GM12878 (cell line): ENCODE measurements around the gene DNAJC22. TPM values are rescaled to one million over a fixed set of nuclear protein-coding genes. Genes with fewer than 3 reads are reported as not detected.

Source experiments
- ATAC-seq: fragments of 200-7000 bp; cut with Tn5 transposase; 3 replicates; pipeline ENCODE4 v1.9.1; 2020; ENCODE audit warnings: mild to moderate bottlenecking, moderate library complexity
- BruUV-seq: library from RNA; stranded (reverse); fragments of 400-500 nt; replicated peaks from 2 replicates; lab custom pipeline; 2021; lab: Mats Ljungman, UMichigan
- CTCF ChIA-PET: fragments of 300-600 bp; sonication (Branson Sonifier 250); formaldehyde crosslinking; extraction: SDS; loops from one replicate; lab custom pipeline; 2021; ENCODE audit warnings: inconsistent platforms; lab: Yijun Ruan, JAX
- POLR2A ChIA-PET: fragments of 350-600 bp; formaldehyde crosslinking; extraction: SDS; loops from one replicate; lab custom pipeline; 2021; ENCODE audit warnings: inconsistent platforms; lab: Charles Lee
- RAD21 ChIA-PET: fragments of 300-600 bp; sonication (Branson Sonifier 250); formaldehyde crosslinking; loops from one replicate; lab custom pipeline; 2023; ENCODE audit warnings: antibody characterized with exemption; ENCODE audit not compliant: unreplicated experiment; lab: Charles Lee
- SMC1A ChIA-PET: fragments of 300-600 bp; sonication (Branson Sonifier 250); formaldehyde crosslinking; loops from one replicate; lab custom pipeline; 2023; ENCODE audit not compliant: unreplicated experiment, uncharacterized antibody; lab: Charles Lee
- DNase-seq: peaks from one replicate; pipeline ENCODE4 v3.0.0-alpha.2; 2011; ENCODE audit warnings: low read depth, low spot score
- FAIRE-seq: peaks from 3 replicates; lab custom pipeline; 2011; peaks lifted over from hg19 to GRCh38; lab: Jason Lieb, UNC
- H2AFZ ChIP-seq: 2 replicates; pipeline ENCODE4 v1.6.0; 2011; ENCODE audit warnings: low read depth, low read length, control low read depth; ENCODE audit not compliant: control insufficient read depth
- H3K27ac ChIP-seq: 2 replicates; pipeline ENCODE4 v1.5.1; 2011; ENCODE audit warnings: control low read depth; ENCODE audit not compliant: control insufficient read depth, insufficient read depth
- H3K27me3 ChIP-seq, 2 experiments: replicated peaks in 1 of 2; 2 replicates each; pipeline versions ENCODE4 v1.6.0 to v1.6.1; 2011; ENCODE audit warnings: low read length in 1 of 2; ENCODE audit not compliant: control insufficient read depth in 2 of 2, insufficient read depth in 2 of 2
- H3K36me3 ChIP-seq, 2 experiments: 2 replicates each; pipeline ENCODE4 v1.5.1; 2011; ENCODE audit warnings: low read length in 1 of 2; ENCODE audit not compliant: control insufficient read depth in 2 of 2, insufficient read depth in 2 of 2
- H3K4me1 ChIP-seq: 2 replicates; pipeline ENCODE4 v1.6.1; 2011; ENCODE audit warnings: mild to moderate bottlenecking, low read length, moderate library complexity, mixed read lengths; ENCODE audit not compliant: control insufficient read depth, insufficient read depth
- H3K4me2 ChIP-seq: 2 replicates; pipeline ENCODE4 v1.6.0; 2011; ENCODE audit warnings: control low read depth; ENCODE audit not compliant: control insufficient read depth, insufficient read depth
- H3K4me3 ChIP-seq: fragments of 200-600 bp; sonication (generic); 2 replicates; pipeline ENCODE4 v1.5.1; 2016
- H3K79me2 ChIP-seq: 2 replicates; pipeline ENCODE4 v1.6.0; 2011; ENCODE audit warnings: low read length; ENCODE audit not compliant: control insufficient read depth, insufficient read depth
- H3K9ac ChIP-seq: 2 replicates; pipeline ENCODE4 v1.8.0; 2011; ENCODE audit warnings: low read length, control low read depth, mixed read lengths; ENCODE audit not compliant: control insufficient read depth, insufficient read depth
- H3K9me3 ChIP-seq: replicated peaks from 3 replicates; pipeline ENCODE4 v1.5.1; 2011; ENCODE audit warnings: mild to moderate bottlenecking, low read length; ENCODE audit not compliant: control insufficient read depth, insufficient read depth
- H4K20me1 ChIP-seq: 2 replicates; pipeline ENCODE4 v1.6.0; 2011; ENCODE audit not compliant: control insufficient read depth, insufficient read depth
- BCL11A ChIP-seq: IDR thresholded peaks from 2 replicates; pipeline ENCODE4 v1.6.1; 2011; ENCODE audit warnings: low read depth, low read length
- BCLAF1 ChIP-seq: fragments of 450-650 bp; IDR thresholded peaks from 2 replicates; pipeline ENCODE4 v1.6.1; 2017; ENCODE audit warnings: antibody characterized with exemption, mild to moderate bottlenecking, moderate library complexity
- CHD1 ChIP-seq: IDR thresholded peaks from 2 replicates; pipeline ENCODE4 v1.6.1; 2012; ENCODE audit warnings: low read depth, low read length, improper control_type of control experiment
- CTCF ChIP-seq, 3 experiments: IDR thresholded peaks in 2 of 3; conservative IDR thresholded peaks in 1 of 3; 2 replicates each; pipeline ENCODE4 v1.5.1; 2011; ENCODE audit warnings: low read depth in 3 of 3, low read length in 3 of 3, mild to moderate bottlenecking in 3 of 3, control low read depth in 2 of 3, moderate library complexity in 2 of 3, inconsistent platforms in 1 of 3, mixed read lengths in 1 of 3; ENCODE audit not compliant: control insufficient read depth in 2 of 3, insufficient read depth in 1 of 3; ENCODE audit errors: extremely low read depth in 1 of 3
- CUX1 ChIP-seq: IDR thresholded peaks from 2 replicates; pipeline ENCODE4 v1.6.1; 2012; ENCODE audit warnings: improper control_type of control experiment, low read depth, low read length; ENCODE audit not compliant: insufficient replicate concordance
- GABPA ChIP-seq: IDR thresholded peaks from 2 replicates; pipeline ENCODE4 v1.6.1; 2014; ENCODE audit warnings: antibody characterized with exemption, low read depth, mild to moderate bottlenecking, inconsistent platforms
- JUND ChIP-seq: IDR thresholded peaks from 2 replicates; pipeline ENCODE4 v1.6.1; 2012; ENCODE audit warnings: low read depth, mild to moderate bottlenecking, low read length, improper control_type of control experiment, moderate library complexity
- NFIC ChIP-seq: IDR thresholded peaks from 2 replicates; pipeline ENCODE4 v1.6.1; 2012; ENCODE audit warnings: low read depth, mild to moderate bottlenecking, inconsistent platforms, low read length, moderate library complexity
- POLR2A ChIP-seq: IDR thresholded peaks from 2 replicates; pipeline ENCODE4 v1.6.1; 2011; ENCODE audit warnings: low read depth, mild to moderate bottlenecking, low read length
- RAD21 ChIP-seq: IDR thresholded peaks from 2 replicates; pipeline ENCODE4 v1.6.1; 2011; ENCODE audit warnings: mild to moderate bottlenecking, low read depth, low read length, moderate library complexity; ENCODE audit not compliant: insufficient read depth
- ZBED1 ChIP-seq: IDR thresholded peaks from 2 replicates; pipeline ENCODE4 v1.6.1; 2016; ENCODE audit warnings: borderline replicate concordance
- WGBS: methylation state at CpG from one replicate; pipeline ENCODE4 v1.1.6; 2016; ENCODE audit warnings: low lambda C conversion rate; ENCODE audit not compliant: insufficient replicate concordance, insufficient coverage; ENCODE audit errors: missing lambda C conversion rate; 5-methylcytosine and 5-hydroxymethylcytosine counted together
- in situ Hi-C: fragments of 300-500 bp; cut with MboI; formaldehyde crosslinking; loops from 9 replicates; pipeline ENCODE4 v1.14.3; 2018; ENCODE audit warnings: mixed read lengths
- intact Hi-C: fragments of 100-400 bp; cut with micrococcal nuclease; formaldehyde crosslinking; loops from one replicate; pipeline ENCODE4 v1.14.2; 2022; ENCODE audit not compliant: unreplicated experiment
- polyA plus RNA-seq, 11 experiments: library from polyadenylated mRNA; depleted of rRNA in 4 of 11; unstranded in 6 of 11; stranded (reverse) in 5 of 11; fragments of >200 nt; fragmentation: Nextera tagmentation in 4 of 11; fragmentation: Illumina TruSeq in 1 of 11; extraction: Ambion mirVana in 4 of 11; extraction: Trizol in 1 of 11; gene quantifications; 1 replicate in 1 of 11; 2 replicates in 10 of 11; pipeline versions ENCODE4 v1.2.1 to v1.2.3, GENCODE V29; 2011 to 2016; ENCODE audit warnings: inconsistent platforms in 2 of 11, missing spikeins in 2 of 11, low read depth in 1 of 11
- total RNA-seq, 4 experiments: library from RNA; depleted of rRNA in 3 of 4; stranded (reverse); fragments of >200 nt in 3 of 4; fragmentation: Illumina TruSeq in 1 of 4; extraction: Trizol in 1 of 4; gene quantifications; 2 replicates each; pipeline versions ENCODE4 v1.2.1 to v1.2.3, GENCODE V29; 2013 to 2021

DNAJC22 gene
- total and polyA plus RNA-seq, 10 of the 15 experiments (the other 5 are each of a cell fraction or from before 2014, with no cell fraction given), result 0.06 to 0.61 (median 0.13) TPM; not detected in 3

- ChIA-PET POLR2A (interaction anchor here (0.6 to 0.7 kb wide), 3 partner anchors 12 to 403 kb away, joined by 3 to 4 read pairs (median 3); no protein-coding TSS in a partner anchor), RAD21 (interaction anchor here (0.9 to 6.6 kb wide), 27 partner anchors 7 to 266 kb away, joined by 3 to 258 read pairs (median 10); partner anchors contain the start of genes DNAJC22, PRPF40B, SPATS2 and TROAP)
- no peak overlapping the region for H3K4me2 ChIP-seq
Measured at GRCh38 chr12:49357103-49357678, 10.5 kb downstream of the DNAJC22 start.

More at GRCh38 chr12:49357103-49357678, 10.5 kb downstream of the DNAJC22 start:
- ATAC-seq (no peak), FAIRE-seq (no peak), DNase-seq (no peak)
- Histone ChIP-seq H3K9me3 (no peaks in the 10 kb centered on the region), H3K27me3 (0 out of 4 replicates have a peak, but pooled peaks cover 0 to 1% of the 10 kb centered on the region in 2 experiments), H3K27ac (no peak overlapping the region), H4K20me1 (no peaks in the 10 kb centered on the region), H3K79me2 (no peaks in the 10 kb centered on the region), H3K4me3 (no peak overlapping the region), H3K9ac (no peak overlapping the region), H3K4me1 (no peaks in the 10 kb centered on the region), H2AFZ (no peak overlapping the region), H3K36me3 (no peaks in the 10 kb centered on the region)
- 0 out of 2 replicates have a peak, but pooled peaks have one; percentile 6 for TF ChIP-seq RAD21
- no peak for TF ChIP-seq GABPA
- TF ChIP-seq BCLAF1, result no peak
- TF ChIP-seq CTCF (IDR thresholded peaks at IDR 0.05 in 2 of 3, conservative IDR thresholded peaks at IDR 0.05 in 1 of 3; ENCODE audit: control insufficient read depth in 2 of 3, extremely low read depth in 1 of 3, insufficient read depth in 1 of 3, low read depth in 3 of 3, low read length in 3 of 3), result peak; percentile 29 to 47 (median 30); a peak in 4 of 6 replicates
- no peak for TF ChIP-seq POLR2A
- TF ChIP-seq CHD1, result no peak
- TF ChIP-seq NFIC, result no peak
- TF ChIP-seq CUX1, result no peak
- no peak for TF ChIP-seq ZBED1
- no peak for TF ChIP-seq JUND
- TF ChIP-seq BCL11A, result no peak
- 0% methylated on average over 3 of the region's 3 CpGs for WGBS
- ChIA-PET CTCF (interaction anchor here (0.7 to 18.7 kb wide), 43 partner anchors 8 to 384 kb away, joined by 3 to 712 read pairs (median 10); partner anchors contain the start of genes DNAJC22, MCRS1, PRPF40B and SPATS2), SMC1A (interaction anchor here (0.6 to 25.7 kb wide), 22 partner anchors 9 to 269 kb away, joined by 3 to 740 read pairs (median 10); partner anchors contain the start of genes DNAJC22 and SPATS2)
- no TSS peak for BruUV-seq
- in situ Hi-C loops (no loop called here), intact Hi-C loops (loop anchor here (1.0 kb wide), 1 partner anchor 69 kb away; no protein-coding TSS in a partner anchor)
